Cardiac fibroblast (primary cell): ENCODE data around the gene JAG2.

Experiments
- DNase-seq, 2 donors: peaks; one replicate each; pipeline versions ENCODE4 v3.0.0 to v3.0.0-alpha.2; 2010; ENCODE audit warnings: low read depth in 2 of 2
- H3K4me3 ChIP-seq, 2 donors: replicated peaks in 1 of 2; 1 replicate in 1 of 2; 2 replicates in 1 of 2; pipeline ENCODE4 v1.5.1; 2011; ENCODE audit warnings: low read depth in 2 of 2, low read length in 2 of 2, mild to moderate bottlenecking in 2 of 2, moderate library complexity in 1 of 2
- TF ChIP-seq, protein P1 (sequence below): IDR thresholded peaks from one replicate; pipeline ENCODE4 v1.5.1; 2011; ENCODE audit warnings: low read depth, mild to moderate bottlenecking, low read length, inconsistent platforms

Gene JAG2

DNA sequence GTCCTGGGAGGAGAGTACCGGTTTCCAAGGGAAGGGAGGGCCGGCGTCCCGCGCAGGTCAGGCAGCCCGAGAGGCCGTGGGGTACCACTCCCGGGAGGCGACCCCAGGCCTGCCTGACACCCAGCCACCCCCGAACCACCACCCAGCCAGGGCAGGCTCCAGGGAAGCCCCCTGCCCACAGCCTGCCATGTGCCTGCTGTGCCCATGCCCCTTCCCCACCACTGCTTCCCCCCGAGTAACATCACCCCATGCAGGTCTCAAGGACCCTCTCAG, 10.2 kb upstream of the JAG2 start:
- no peak overlapping the region for H3K4me3 ChIP-seq
- DNase-seq: no peak
- TF ChIP-seq, protein P1, sequence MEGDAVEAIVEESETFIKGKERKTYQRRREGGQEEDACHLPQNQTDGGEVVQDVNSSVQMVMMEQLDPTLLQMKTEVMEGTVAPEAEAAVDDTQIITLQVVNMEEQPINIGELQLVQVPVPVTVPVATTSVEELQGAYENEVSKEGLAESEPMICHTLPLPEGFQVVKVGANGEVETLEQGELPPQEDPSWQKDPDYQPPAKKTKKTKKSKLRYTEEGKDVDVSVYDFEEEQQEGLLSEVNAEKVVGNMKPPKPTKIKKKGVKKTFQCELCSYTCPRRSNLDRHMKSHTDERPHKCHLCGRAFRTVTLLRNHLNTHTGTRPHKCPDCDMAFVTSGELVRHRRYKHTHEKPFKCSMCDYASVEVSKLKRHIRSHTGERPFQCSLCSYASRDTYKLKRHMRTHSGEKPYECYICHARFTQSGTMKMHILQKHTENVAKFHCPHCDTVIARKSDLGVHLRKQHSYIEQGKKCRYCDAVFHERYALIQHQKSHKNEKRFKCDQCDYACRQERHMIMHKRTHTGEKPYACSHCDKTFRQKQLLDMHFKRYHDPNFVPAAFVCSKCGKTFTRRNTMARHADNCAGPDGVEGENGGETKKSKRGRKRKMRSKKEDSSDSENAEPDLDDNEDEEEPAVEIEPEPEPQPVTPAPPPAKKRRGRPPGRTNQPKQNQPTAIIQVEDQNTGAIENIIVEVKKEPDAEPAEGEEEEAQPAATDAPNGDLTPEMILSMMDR: no peak

GRCh38 chr14:105178069-105178867, 9.7 kb upstream of the JAG2 start:
- H3K4me3 ChIP-seq: no peak overlapping the region
- DNase-seq: no peak
- TF ChIP-seq, protein P1: no peak

DNA sequence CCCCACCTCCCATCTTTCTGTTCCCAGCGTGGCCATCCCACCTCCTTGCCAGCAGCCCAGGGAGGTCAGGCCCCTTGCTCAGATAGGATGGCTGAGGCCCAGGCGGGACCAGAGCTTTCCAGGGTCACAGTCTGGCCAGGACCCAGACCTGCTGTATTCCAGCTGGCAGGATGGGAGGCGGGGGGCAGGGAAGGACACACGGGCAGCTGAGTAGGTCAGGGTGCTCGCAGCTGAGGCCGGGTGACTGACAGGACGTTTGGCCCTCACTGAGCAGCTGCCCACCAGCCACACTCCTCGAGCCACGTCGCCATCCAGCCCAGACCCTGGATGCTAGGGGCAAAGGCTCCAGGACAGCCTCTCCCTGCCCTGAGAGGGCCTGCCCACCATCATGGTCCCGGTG, 8.5 kb upstream of the JAG2 start:
- no peak overlapping the region for H3K4me3 ChIP-seq
- TF ChIP-seq, protein P1: no peak
- DNase-seq: no peak

DNA sequence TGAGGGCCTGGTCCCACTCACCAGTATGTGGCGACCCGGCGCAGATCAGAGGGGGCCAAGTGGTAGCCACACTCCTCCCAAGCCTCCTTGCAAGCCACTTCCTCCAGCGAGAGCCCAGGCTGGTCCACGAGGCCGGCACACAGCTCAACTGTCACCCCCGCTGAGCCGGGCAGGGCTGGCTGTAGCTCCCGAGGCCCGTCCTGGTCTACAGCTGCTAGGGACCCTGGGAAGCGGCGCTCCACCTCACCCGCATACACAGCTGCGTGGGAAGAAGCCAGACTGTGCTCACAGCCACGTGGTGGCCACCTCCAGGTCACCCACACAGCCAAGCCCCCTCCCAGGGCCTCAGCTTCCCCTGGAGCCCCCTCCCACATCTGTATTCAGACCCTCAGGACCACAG, 7.9 kb upstream of the JAG2 start:
- TF ChIP-seq, protein P1: no peak
- DNase-seq: no peak
- no peak overlapping the region for H3K4me3 ChIP-seq

DNA sequence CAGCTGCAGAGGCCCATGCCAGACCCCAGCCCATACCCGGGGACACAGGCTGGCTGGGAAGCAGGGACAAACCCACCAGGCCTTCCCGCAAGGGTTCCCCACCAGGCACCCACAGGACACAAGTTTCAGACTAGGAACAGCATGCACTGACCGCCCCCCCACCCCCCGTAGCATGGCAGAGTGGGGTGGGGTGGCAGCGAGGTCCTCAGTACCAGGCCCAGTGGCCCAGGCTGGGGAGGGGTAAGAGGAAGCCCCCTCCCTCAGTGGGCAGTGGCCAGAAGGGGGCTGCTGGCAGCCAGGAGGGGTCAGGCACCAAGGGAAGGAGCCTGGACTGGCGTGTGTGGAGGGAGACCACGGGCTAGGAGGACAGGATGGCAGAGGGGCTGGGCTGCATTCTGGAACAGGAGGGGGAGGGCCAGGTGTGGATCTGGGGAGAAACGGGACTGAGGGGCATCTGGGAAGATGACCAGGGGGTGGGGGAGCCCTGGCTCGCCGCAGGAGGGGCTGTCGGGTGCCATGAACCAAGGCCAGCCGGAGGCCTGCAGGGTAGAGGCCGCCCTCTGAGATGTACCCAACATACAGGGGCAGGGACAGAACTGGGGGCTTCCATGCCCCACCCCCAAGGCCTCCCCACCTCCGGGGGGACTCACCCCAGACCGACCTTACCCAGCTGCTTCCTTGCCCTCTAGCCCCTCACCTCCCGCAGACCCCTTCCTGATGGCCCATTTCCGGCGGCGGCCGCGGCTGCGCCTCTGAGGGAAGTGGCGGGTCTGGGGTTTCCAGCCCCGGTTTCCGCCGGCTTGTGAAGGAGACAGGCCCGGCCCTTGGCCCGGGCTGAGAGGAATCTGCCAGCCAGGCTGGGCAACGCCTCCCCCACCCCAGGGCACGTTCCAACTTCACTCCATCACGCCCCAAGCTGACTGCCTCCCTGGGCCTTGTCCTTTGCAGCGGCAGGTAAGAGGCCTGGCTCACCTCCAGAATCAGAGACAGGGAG, 5.6 kb upstream of the JAG2 start:
- DNase-seq: no peak
- H3K4me3 ChIP-seq: no peak overlapping the region
- TF ChIP-seq, protein P1: no peak

DNA sequence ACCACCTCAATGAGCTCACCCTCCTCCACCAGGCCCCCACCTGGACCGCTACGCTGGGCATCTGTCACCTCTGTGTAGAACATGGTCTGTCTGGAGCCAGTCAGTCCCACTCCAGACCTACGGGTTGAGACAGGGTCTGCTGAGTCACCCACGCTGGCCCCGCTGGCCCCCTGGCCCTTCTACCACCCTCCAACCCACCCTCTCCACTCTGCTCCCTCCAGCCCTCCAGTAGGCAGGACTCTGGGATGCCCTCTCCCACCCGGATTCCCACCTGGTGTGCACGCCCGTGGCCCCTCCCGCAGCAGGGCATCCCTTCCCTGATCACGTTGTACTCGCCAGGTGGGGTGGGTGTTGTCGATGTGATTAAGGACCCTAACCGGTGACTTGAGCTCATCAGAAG, 4.6 kb upstream of the JAG2 start:
- TF ChIP-seq, protein P1: no peak
- H3K4me3 ChIP-seq: no peak overlapping the region
- DNase-seq: no peak
